WERI-Rb-1 (cell line): ENCODE data around the gene ZNF627.

ENCODE experiments used
- DNase-seq: peaks from one replicate; pipeline ENCODE4 v3.0.0-alpha.2; 2020
- H3K27ac ChIP-seq: fragments of 250-450 bp; sonication (Bioruptor Pico); 2 replicates; pipeline ENCODE4 v1.5.1; 2020; ENCODE audit warnings: mild to moderate bottlenecking, moderate library complexity
- H3K27me3 ChIP-seq: fragments of 250-450 bp; sonication (Bioruptor Pico); 2 replicates; pipeline ENCODE4 v1.5.1; 2021; ENCODE audit warnings: mild to moderate bottlenecking, low read depth, moderate library complexity; ENCODE audit not compliant: insufficient read depth, severe bottlenecking
- H3K36me3 ChIP-seq: fragments of 250-450 bp; sonication (Bioruptor Pico); 2 replicates; pipeline ENCODE4 v1.5.1; 2020; ENCODE audit warnings: mild to moderate bottlenecking, moderate library complexity
- H3K4me3 ChIP-seq: 2 replicates; pipeline ENCODE4 v1.5.1; 2011; ENCODE audit warnings: low read depth, mild to moderate bottlenecking, control low read depth, low read length
- H3K9me3 ChIP-seq: fragments of 250-450 bp; sonication (Bioruptor Pico); 2 replicates; pipeline ENCODE4 v1.5.1; 2021; ENCODE audit warnings: mild to moderate bottlenecking, moderate library complexity; ENCODE audit not compliant: severe bottlenecking
- TF ChIP-seq, protein P1 (sequence below): IDR thresholded peaks from 2 replicates; pipeline ENCODE4 v1.5.1; 2011; ENCODE audit warnings: low read depth, mild to moderate bottlenecking, control low read depth, inconsistent platforms, low read length

Gene ZNF627

DNA sequence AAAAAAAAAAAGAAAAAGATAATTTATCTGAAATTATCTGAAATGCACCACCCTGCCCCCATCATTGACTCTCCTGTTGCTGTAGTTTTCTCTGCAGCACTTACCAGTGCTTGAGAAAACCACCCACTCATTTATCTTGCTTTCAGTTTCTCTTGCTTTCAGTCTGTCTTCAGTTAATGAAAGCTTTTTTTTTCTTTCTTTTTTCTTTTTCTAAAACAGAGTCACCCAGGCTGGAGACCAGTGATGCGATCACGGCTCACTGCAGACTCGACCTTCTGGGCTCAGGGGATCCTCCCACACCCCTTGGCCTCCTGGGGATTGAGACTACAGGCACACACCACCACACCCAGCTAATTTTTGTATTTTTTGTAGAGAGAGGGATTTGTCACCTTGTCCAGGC lies 15.5 kb upstream of the ZNF627 start:
- no peak for DNase-seq
- H3K4me3 ChIP-seq: no peak overlapping the region
- no peaks in the 10 kb centered on the region for H3K27me3 ChIP-seq
- H3K27ac ChIP-seq: no peak overlapping the region
- TF ChIP-seq, protein P1, sequence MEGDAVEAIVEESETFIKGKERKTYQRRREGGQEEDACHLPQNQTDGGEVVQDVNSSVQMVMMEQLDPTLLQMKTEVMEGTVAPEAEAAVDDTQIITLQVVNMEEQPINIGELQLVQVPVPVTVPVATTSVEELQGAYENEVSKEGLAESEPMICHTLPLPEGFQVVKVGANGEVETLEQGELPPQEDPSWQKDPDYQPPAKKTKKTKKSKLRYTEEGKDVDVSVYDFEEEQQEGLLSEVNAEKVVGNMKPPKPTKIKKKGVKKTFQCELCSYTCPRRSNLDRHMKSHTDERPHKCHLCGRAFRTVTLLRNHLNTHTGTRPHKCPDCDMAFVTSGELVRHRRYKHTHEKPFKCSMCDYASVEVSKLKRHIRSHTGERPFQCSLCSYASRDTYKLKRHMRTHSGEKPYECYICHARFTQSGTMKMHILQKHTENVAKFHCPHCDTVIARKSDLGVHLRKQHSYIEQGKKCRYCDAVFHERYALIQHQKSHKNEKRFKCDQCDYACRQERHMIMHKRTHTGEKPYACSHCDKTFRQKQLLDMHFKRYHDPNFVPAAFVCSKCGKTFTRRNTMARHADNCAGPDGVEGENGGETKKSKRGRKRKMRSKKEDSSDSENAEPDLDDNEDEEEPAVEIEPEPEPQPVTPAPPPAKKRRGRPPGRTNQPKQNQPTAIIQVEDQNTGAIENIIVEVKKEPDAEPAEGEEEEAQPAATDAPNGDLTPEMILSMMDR: no peak
- no peaks in the 10 kb centered on the region for H3K36me3 ChIP-seq
- H3K9me3 ChIP-seq: no peaks in the 10 kb centered on the region

DNA sequence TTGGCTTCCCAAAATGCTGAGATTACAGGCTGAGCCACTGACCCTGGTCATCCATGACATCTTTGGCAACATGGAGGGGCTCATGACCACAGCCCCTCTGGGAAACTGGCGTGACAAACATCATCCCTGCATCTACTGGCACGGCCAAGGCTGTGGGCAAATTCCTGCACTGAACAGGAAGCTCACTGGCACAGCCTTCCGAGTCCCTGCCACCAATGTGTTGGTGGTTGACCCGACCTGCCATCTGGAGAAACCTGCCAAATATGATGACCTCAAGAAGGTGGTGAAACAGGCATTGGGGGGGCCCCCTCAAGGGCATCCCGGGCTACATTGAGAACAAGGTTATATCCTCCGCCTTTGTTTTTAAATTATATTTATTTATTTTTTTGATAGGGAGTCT lies 11.0 kb upstream of the ZNF627 start:
- Histone ChIP-seq H3K36me3 (no peaks in the 10 kb centered on the region), H3K27me3 (no peaks in the 10 kb centered on the region), H3K27ac (no peak overlapping the region), H3K4me3 (no peak overlapping the region), H3K9me3 (no peaks in the 10 kb centered on the region)
- TF ChIP-seq, protein P1: no peak
- DNase-seq: no peak

DNA sequence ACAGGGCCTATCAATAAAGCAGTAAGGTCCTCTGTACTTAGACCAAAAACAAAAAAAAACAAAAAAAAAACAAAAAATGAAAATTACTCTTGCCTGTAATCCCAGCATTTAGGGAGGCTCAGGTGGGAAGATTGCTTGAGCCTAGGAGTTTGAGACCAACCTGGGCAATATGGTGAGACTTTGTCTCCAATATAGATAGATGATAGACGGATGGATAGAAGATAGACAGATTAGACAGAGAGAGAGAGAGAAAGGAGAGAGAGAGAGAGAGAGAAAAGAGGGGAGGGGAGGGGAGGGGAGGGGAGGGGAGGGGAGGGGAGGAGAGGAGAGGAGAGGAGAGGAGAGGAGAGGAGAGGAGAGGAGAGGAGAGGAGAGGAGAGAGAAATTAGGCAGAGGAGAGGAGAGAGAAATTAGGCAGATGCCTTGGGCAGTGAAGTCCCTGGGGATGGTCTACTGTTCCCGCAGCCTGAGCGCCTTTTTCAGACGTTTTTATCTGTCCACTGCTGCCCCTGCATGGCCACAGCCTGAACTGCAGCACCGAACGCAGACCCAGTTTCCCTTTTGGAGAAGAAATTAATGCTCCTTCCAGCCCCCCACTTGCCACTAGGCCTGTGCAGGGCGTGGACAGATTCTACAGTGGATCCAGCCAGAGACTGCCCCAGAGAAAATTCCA lies 9.8 kb upstream of the ZNF627 start:
- Histone ChIP-seq H3K36me3 (no peaks in the 10 kb centered on the region), H3K4me3 (no peak overlapping the region), H3K27me3 (no peaks in the 10 kb centered on the region), H3K27ac (no peak overlapping the region), H3K9me3 (no peaks in the 10 kb centered on the region)
- TF ChIP-seq, protein P1: peak; percentile 86
- DNase-seq: peak; percentile 76

DNA sequence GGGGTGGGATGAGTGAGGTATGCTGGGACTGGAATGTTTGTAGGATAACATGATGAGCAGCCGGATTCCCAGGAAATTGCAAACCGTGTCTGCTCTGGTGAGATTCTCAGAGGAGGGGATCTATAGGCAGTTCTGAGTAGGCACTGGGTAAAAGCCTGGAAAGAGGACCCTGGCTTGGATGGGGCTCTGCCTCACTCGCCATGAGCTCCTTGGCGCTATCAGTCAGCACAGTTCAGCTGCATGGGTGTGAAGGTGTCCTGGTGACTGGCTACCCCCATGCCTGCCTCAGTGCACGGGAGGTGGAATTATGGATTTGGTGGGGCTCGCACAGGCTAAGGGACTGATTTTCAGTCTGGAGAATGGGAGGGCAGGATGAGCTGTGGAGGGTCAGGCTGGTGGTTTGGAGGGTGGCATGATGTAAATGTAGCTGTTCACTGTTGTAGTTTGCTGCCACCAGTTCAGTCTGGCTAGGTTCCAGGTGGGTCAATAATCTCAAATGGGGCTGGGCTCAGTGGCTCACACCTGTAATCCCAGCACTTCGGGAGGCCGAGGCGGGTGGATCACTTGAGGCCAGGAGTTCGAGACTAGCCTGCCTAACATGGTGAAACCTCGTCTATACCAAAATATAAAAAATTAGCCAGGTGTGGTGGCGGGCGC lies 9.2 kb upstream of the ZNF627 start:
- Histone ChIP-seq H3K27me3 (no peaks in the 10 kb centered on the region), H3K27ac (no peak overlapping the region), H3K4me3 (no peak overlapping the region), H3K9me3 (no peaks in the 10 kb centered on the region), H3K36me3 (no peaks in the 10 kb centered on the region)
- peak; percentile 14 for DNase-seq
- TF ChIP-seq, protein P1: no peak

DNA sequence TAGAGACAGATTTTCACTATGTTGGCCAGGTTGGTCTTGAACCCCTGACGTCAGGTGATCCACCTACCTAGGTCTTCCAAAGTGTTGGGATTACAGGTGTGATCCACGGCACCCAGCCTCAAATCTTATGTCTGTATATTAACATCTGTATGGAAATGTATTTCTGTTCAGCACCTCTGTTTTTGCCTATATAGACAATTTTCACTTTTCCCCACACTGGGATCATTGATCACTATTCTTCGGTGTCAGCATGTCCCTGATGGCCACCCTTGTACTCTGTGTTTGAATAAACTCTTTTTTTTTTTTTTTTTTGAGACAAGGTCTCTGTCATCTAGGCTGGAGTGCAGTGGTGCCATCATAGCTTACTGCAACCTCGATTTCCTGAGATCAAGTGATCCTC lies 3.2 kb upstream of the ZNF627 start:
- H3K36me3 ChIP-seq: peaks cover 16% of the 10 kb centered on the region
- TF ChIP-seq, protein P1: no peak
- no peak overlapping the region for H3K27ac ChIP-seq
- no peaks in the 10 kb centered on the region for H3K27me3 ChIP-seq
- no peaks in the 10 kb centered on the region for H3K9me3 ChIP-seq
- no peak overlapping the region for H3K4me3 ChIP-seq
- no peak for DNase-seq

DNA sequence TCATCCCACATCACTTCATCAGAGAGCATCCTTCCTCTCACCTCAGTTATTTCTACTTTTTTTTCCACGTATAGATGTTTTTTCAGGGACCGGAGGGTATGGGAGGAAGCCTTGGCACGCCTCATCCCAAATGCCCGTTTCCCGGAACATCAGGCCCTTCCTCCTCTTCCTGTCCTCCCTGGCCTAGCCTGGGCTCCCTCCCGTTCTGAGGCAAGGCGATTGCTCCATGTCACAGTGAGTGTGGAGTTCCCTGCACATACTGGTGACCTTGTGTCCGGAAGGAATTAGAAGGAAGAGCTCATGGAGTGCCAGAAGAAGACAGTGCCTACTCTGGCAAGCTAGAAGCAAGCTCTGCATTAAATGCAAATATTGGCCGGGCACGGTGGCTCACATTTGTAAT lies 1.1 kb upstream of the ZNF627 start:
- no peak for DNase-seq
- Histone ChIP-seq H3K27me3 (no peaks in the 10 kb centered on the region), H3K36me3 (peaks cover 30% of the 10 kb centered on the region), H3K4me3 (no peak overlapping the region), H3K27ac (no peak overlapping the region), H3K9me3 (no peaks in the 10 kb centered on the region)
- TF ChIP-seq, protein P1: no peak
